GM12873 (cell line): Measurements from ENCODE around the gene SDF4.

ENCODE experiments used
- TF ChIP-seq, protein P1 (sequence below): IDR thresholded peaks from 2 replicates; pipeline ENCODE4 v1.5.1; 2012; ENCODE audit warnings: low read depth, mild to moderate bottlenecking, moderate library complexity, low read length, control low read depth; ENCODE audit not compliant: insufficient read depth; ENCODE audit errors: missing control alignments

SDF4 gene

DNA sequence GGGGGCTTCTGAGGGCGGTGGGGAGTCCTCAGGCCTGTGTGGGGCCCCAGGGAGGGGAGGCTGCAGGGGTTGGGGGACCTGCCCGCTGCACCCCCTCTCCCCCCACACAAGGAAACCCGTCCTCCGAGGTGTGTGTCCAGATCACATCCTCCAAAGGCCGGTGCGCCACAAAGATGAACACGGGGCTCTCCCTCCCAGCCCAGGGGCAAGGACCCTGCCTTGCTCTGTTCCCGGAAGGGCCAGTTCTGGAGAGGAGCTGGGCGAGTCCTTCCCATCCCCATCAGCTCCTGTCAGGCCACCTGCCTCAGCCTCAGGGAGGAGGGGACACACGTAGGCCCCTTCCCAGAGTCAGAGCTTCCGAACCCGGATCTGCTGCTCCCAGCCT lies 60.6 kb downstream of the SDF4 start:
- TF ChIP-seq, protein P1, sequence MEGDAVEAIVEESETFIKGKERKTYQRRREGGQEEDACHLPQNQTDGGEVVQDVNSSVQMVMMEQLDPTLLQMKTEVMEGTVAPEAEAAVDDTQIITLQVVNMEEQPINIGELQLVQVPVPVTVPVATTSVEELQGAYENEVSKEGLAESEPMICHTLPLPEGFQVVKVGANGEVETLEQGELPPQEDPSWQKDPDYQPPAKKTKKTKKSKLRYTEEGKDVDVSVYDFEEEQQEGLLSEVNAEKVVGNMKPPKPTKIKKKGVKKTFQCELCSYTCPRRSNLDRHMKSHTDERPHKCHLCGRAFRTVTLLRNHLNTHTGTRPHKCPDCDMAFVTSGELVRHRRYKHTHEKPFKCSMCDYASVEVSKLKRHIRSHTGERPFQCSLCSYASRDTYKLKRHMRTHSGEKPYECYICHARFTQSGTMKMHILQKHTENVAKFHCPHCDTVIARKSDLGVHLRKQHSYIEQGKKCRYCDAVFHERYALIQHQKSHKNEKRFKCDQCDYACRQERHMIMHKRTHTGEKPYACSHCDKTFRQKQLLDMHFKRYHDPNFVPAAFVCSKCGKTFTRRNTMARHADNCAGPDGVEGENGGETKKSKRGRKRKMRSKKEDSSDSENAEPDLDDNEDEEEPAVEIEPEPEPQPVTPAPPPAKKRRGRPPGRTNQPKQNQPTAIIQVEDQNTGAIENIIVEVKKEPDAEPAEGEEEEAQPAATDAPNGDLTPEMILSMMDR = no peak

DNA sequence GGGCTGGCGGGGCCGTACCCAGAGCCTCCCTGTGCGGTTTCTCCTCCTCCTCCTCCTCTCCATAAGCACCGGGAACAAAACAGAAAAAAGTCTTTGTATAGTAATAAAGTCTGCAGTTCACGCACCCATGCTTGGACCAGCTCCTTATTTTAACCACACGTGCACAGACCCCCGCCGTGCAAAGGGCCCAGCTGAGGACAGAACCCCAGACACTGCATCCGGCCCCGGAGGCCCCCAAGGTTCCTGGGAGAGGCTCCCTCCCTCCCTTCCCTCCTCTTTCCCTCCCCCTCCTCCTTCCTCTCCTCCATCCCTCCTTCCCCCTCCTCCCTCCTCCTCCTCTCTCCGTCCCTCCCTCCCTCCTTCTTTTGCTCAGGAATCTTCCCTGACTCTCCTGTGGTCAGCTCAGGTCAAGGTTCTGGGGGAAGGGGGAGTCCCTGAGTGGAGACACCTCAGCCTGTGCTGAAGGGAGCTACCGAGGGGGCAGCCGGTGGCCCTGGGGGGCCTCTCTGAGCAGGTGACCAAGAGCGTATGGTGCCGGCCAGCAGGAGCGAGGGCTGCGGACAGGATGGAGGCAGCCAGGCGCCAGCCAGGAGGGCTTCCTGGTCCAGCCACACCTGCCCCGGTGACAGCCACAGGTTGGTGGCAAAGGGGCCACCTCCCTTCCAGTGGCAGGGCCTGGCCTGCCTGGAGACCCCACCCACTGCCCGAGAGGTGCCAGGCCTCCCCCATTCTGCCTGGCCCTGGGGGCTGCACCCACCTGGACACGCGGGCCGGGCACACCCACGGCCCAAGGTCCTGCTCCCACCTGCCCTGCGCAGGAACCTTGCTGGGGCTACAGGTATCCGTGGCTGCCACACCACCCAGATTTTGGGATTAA lies 61.3 kb downstream of the SDF4 start:
- TF ChIP-seq, protein P1 = no peak

DNA sequence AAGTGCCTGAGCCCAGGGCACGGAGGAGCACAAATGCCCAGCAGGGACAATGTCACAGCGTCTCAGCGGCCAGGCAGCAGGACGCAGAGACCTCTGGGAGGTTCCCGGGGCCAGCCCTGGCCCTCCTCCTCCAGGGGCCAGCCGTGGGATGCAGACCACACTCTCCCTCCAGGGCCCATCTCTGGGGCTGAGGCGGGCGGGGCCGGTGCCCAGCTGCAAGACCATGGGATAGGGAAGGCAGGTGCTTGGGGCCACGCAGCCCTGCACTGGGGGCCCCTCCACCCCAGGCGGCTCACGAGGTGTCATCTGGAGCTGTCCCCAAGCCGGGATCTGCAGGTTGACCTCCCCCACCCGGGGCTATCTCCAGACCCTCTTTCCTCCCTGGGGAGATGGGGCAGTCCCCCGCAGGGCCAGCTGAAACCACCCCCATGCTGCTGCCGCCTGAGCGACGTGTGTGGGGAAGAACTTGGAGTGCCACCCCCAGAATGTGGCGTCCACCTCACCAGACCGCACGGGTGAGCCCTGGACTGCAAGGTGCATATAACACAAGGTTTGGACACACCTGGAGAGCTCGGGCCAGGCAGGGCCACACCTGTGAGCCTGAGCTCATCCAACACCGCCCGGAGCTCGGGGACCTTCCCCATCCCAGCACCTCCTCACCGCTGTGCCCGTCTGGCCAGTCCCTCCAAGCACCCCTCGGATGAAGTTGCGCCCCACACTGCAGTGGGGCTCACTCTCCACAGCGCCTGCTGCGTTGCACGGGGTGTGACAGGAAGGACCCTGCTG lies 62.2 kb downstream of the SDF4 start:
- TF ChIP-seq, protein P1 = no peak

DNA sequence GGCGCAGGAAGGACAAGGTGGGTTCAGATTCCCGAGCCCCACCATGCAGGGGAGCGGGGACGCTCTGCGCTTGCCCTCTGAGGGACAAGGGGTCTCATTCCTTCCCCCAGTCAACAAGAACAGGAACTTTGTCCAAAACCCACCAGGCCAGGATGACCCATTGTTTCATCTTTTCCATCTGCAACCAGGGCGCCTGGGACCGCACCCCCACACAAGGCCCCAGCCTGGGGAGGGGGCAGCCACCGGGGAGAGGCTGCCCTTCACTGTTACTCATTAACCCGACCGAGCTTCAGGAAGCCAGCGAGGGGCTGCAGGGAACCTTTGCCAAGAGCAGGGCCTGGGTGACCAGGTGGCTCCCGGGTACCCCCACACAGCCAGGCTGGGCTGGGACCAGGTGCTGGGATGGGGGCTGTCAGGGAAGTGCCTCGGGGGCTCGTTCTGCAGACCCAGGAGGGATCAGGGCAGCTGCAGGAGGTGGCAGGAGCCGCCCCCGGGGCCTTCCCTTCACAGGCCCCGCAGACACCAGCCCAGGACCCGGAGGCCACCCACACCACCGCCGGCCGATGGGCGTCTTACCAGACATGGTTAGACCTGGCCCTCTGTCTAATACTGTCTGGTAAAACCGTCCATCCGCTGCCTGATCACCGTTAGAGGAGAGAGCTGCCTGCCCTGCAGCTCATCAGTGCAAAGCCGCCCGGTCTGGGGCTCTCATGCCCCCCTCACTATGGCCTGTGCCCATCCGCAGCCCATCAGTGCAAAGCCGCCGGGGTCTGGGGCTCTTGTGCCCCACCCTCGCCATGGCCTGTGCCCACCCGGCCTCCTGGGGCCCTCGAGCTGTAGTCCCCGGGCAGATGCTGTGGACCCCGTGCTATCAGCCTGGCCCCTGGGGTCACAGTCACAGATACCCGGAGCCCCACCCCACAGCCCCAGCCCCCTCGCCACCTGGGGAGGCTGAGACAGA lies 63.1 kb downstream of the SDF4 start:
- TF ChIP-seq, protein P1 = no peak

DNA sequence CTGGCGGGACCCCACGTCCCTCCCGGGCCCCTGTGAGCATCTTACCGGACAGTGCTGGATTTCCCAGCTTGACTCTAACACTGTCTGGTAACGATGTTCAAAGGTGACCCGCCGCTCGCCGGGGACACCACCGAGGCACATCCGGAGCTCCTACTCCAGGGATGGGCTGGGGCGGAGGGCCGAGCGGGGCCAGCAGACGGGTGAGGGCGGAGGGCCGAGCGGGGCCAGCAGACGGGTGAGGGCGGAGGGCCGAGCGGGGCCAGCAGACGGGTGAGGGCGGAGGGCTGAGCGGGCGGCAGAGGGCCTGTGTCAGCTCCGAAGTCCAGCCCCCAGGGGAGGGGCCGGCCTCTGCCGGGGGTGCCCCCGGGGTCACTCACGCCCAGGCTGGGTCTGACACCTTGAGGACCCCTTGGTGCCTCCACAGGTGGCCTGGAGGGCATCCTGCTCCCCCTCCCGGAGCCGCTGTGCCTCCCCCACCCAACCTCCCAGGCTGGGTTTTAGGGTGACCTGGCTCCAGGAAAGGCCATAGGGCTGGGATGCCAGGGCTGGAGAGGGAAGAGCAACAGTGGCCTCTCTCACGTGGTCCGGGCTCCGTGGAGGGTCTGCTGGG lies 63.9 kb downstream of the SDF4 start:
- TF ChIP-seq, protein P1 = no peak

DNA sequence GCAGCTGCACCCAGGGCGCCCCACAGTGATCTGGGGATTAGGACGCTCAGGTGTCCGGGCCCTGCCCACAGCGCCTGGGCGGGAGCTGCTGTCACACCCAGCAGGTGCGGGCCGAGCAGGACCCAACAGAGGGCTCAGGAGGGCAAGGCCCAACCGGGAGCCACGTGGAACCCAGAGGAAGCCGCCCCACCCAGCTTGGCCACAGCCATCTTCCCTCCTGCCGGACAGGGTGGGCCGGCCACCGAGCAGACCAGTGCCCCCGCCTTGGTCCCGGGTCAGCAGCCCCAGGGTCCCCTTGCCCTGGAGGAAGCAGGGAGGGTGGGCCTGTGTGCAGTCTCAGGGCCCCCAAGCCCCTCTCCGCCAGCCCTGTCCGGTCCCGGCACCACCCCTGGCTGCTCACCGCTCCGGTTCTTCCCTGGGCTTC lies 64.4 kb downstream of the SDF4 start:
- TF ChIP-seq, protein P1 = no peak
